NCI-H524 (cell line): ENCODE measurements around the gene C19orf47.
"Not testable (repeated sequence)": the region's sequence is repeated elsewhere in the genome, so short reads cannot be mapped to it uniquely, and the experiment has no call there.

Source experiments
- DNase-seq, 2 experiments: peaks; one replicate each; lab custom pipeline; 2025; lab: John Stamatoyannopoulos, UW

The C19orf47 gene

DNA sequence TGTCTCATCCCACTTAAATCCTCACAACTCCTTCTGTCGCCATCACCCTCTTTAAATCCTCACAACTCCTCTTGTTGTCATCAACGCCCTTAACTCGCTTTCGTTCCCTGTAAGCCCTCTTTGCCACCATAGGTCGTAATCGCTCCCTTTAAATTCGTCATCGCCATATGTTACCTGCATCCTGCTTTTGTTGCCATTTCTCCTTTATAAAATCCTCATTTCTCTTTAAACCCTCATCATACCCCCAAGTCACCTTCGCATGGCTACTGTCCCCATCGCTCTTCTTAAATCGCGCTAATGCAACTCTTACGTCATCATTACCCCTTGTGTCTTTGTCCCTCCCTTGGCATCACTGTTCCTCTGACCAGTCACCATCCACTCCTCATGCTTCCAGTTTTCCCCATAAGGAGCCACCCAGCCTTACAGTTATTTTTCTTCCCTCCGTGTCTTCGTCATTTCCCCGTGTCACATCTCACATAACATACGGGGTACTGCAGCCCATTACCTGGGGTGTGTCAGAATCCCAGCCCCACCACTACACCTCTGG, 837 bp upstream of the C19orf47 start:
- DNase-seq = peak; percentile 9 to 54

DNA sequence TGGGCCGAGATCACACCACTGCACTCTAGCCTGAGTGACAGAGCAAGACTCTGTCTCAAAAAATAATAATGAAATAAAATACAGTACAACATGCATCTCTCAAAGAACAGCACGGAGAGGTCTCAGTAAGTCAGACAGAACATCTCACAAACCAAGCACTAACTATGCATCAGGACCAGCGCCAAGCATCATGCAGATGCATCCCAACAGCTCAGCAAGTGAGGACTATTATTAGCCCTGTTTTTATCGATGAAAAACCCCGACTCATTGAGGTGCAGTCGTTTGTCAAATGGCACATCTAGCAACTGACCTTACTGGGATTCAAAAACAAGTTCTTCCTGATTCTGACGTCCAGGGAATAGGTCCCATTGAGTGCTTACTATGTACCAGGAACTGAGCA, 3.8 kb downstream of the C19orf47 start:
- no peak for DNase-seq

DNA sequence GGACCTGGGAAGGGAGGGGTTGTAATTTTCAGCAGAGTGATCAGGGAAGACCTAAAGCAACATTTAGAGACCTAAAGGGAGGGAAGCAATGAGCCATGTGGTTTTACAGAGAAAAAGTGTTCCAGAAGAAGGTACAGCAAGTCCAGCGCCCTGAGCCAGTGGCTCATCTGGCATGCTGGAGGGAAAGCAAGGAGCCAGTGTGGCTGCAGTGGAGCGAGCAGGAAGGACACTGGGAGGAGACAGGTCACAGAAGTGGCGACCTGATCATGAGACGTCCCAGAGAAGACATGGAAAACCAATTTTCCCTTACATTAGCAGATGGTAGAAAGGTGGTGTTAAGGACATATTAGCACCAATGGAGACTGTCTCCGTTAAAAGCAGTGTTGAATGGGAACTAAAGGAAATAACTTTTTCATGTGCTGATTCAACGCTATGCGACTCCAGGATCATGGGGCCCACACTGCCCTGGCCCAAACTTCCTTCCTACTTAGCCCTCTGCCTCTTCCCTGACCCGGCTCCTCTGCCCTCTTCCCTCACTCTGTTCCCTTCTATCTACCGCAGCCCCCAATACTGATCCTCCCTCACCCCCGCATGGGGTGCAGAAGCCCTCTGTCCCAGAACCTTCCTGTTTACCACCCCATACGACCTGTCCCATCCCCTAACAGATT, 5.4 kb downstream of the C19orf47 start:
- no peak for DNase-seq

DNA sequence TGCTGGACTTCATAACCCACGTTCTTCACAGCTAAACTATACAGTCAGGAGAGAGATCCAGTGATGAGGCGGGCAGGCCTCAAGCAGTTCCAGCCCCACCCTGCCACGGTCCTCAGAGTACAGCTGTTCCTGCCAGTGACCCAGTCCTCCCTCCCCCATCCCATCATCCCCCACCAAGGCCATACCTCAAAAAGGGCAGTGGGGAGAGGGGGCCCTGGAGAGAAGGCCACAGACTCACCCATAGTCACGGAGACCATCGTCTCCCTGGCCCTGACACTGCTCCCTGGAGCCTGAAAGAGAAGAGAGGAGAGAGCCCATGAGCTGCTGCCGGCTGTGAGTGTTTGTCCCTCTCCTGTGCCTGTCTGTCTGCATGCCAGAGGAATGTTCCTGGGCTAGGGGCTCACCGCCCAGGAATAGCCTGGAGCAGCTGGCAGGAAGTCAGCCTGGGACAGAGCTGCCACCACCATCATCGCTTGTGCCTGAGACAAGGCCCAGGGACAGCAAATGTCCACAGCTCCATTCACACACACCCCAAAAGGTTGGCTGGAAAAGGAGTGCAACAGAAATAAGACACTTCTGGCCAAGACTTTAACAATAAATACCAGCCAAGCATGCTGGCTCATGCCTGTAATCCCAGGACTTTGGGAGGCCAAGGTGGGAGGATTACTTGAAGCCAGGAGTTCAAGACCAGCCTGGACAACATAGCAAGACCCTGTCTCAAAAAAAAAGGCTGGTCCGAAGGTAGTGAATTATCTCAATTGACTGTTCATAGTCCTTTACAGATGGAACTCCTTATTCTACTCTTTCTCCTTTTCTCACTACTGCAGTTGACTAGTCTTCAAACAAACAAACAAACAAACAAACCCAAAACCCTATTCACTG, 6.4 kb downstream of the C19orf47 start:
- DNase-seq = no peak

DNA sequence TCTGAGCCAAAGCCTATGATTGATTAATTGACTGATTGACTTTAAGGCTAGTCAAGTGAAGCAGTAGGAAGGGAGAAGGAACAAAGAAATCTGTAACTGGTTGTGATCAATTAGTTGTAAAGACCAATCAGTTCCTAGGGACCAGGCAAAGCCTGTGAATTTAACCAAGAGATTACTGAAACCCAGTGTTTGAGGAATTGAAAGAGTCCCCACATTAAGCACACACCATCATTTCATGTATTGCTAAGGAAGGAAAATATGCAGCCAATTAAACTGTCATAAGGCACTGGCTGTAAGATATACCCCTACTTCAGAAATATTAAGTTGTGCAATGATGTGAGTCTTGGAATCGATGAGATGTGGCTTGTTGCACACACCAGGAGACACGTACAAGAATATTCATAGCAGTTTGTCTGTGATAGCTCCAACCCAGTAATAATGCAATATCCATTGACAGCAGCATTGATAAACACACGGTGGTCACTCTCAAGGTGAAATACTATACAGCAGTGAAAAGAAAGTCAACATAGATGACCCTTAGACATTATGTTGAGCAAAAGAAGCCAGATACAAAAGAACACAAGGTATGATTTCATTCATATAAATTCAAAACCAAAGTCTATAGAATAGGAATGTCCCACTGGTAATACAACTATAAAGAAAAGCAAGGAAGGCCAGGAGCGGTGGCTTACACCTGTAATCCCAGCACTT, 9.0 kb downstream of the C19orf47 start:
- no peak for DNase-seq

DNA sequence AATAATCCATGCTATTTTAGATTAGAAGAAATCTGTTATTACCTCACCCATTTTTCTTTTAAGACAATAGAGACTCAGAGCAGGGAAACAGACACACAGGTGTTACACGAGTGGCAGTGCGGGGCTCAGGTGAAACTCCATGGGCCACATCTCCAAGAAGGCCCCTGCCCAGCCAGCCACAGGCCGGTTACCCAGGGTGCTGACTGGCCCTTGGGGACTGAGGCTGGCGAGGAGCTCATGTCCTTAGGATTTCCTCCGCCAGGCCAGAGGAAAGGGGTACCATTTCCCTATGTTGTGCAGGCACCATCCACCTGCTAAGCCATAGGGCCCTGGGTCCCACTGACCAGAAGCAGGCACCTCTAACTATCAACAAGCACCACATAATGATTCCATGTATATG, 10.6 kb downstream of the C19orf47 start:
- no peak for DNase-seq

DNA sequence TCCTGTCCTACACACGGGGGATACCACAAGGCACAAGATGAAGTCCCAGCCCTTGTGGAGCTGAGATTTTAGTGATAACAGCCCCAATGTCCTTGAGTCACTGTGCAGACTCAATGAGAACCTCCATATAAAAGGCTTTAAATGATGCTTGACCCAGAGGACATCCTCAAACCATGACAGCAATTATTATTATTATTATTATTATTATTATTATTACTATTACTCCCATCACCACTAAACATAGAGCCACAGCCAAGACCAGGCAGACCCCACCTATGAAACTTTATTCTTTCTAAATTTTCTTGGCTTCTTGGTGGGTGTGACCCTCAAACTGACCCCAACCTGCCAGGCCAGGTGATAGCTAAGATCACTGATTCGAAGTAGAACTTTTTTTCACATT, 11.1 kb downstream of the C19orf47 start:
- DNase-seq = no peak

DNA sequence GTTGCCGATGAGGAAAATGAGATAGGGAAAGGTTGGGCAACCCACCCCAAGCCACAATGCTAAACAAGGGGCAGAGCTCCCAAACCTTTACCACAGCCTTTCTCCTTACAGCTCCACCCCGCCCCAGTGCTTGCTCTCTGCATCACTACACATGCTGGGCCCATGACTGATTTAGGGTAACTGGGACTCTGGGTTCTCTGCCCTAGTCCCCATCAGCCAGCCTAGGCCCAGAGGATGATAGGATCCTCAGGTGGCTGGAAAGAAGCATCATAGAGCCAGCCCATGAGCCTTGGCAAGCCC, 11.6 kb downstream of the C19orf47 start:
- DNase-seq = no peak

DNA sequence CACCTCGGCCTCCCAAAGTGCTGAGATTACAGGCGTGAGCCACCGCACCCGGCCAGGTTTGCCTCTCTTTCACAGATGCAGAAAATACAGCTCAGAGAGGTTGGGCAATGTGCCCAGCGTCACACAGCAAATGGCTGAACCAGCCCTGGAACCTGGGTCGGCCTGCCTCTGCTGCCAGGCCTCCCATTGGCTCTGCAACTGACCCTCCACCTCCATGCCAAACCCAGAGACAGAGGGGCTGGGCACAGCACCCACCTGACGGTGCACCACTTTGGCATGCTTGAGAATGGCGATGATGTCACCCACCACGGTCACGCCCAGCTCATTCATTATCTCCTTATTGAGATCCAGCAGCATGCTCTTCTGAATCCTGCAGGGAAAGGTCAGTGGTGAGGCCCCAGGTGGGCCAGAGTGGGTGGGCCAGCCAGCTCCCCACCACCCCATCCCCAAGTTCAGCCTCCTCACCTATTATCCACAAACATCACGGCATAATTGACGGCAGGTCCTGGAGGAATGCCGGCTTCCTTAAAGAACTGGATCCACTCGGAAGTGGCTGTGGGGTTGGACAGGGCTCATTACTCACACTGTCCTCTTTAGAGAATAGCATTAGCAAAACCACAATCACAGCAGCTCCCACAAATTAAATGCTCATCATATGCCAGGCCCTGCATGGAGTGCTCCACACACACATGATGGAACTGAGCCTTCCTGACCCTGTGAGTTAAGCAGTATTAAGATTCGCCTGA, 12.2 kb downstream of the C19orf47 start:
- DNase-seq = no peak

DNA sequence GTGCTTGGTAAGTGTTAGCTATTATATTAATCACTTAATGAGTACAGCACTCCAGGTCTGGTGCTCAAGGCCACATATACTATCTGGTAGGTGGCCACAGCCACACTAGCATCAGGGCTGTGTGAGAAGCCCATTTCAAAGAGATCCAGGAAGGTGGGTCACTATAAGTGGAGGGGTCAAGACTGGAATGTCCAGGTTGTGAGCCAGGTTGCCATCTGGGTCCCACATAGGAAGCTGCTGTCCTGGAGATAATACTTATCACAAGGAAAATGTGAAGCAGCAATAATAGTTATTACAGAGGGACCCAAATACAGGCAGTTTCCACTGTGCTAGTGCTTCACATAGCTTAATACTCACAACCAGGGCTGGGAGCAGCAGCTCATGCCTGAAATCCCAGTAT, 13.1 kb downstream of the C19orf47 start:
- DNase-seq = no peak

DNA sequence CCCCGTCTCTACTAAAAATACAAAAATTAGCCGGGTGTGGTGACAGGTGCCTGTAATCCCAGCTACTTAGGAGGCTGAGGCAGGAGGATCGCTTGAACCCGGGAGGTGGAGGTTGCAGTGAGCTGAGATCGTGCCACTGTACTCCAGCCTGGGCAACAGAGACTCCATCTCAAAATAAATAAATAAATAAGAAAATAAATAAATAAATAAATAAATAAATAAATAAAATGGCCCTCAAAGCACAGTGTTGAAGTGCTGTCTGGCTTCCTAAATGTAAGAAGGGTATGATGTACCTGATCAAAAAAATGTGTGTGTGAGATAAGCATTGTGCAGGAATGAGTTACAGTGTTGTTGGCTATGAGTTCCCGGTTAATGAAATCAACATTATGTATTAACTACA, 15.1 kb downstream of the C19orf47 start:
- DNase-seq = not testable (repeated sequence)

DNA sequence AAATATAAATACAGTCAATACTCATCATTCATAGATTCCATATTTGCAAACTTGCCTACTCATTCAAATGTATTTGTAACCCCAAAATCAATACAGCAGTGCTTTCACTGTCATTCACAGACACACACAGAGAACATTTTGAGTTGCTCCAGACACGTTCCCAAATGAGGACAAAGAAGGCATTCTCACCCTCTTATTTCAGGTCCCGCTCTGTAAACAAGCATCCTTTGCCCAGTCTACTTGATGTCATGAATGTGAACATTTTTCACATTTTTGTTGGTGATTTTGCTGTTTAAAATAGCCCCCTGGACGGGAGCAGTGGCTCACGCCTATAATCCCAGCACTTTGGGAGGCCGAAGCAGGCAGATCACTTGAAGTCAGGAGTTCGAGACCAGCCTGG, 15.5 kb downstream of the C19orf47 start:
- DNase-seq = no peak

DNA sequence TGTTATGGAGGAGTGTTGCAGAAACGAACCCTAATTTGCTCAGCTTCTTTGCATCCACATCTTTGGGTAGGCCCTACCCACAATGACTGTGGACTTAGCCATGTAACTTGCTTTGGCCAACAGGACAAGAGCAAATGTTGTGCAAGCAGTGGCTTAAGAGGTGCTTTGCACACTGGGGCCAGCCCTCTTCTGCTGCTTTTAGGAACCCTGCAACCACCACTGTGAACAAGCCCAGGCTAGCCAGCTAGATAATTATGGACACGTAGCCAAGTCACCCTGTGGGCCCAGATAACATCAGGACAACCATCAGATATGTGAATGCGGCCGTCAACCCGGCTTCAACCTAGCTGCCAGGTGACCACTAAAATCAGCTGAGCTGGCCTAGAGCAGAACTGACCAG, 17.1 kb downstream of the C19orf47 start:
- DNase-seq = no peak

DNA sequence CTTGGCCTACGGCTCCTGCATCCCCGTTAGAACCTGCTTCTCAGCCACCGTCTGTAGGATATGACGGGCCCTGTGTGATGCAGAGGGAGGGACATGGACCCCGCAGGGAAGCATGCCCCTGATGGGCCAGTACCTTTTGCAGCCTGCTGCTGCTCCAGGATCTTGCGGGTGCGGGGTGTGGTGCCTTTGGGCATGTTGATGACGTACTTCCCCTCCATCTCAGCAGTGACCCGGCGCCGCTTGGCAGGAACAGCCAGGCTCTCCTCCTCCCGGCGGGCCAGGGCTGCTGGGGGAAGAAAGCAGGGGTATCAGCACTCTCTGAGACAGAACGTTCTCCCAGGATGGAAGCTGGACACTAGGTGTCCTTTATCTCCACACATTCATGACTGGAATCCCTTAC, 22.0 kb downstream of the C19orf47 start:
- DNase-seq = no peak

DNA sequence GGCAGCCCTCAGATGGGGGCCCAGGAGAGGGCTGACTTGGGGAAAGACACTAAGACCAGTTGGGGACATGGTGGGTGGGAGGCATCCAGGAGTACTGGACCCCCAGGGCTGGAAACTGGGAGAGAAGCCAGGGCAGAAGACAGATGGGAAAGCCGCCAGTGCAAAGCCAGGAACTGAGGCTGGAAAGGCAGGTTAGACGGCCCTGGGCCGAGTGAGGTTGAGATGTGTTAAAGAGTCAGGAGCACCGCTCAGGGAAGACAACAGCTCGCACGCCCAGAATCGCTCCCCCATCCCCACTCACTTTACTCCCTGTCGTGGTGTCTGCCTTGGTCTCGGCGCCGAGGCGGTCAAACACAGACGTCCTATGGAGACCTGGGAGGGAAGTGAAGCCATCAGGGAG, 24.5 kb downstream of the C19orf47 start:
- no peak for DNase-seq

DNA sequence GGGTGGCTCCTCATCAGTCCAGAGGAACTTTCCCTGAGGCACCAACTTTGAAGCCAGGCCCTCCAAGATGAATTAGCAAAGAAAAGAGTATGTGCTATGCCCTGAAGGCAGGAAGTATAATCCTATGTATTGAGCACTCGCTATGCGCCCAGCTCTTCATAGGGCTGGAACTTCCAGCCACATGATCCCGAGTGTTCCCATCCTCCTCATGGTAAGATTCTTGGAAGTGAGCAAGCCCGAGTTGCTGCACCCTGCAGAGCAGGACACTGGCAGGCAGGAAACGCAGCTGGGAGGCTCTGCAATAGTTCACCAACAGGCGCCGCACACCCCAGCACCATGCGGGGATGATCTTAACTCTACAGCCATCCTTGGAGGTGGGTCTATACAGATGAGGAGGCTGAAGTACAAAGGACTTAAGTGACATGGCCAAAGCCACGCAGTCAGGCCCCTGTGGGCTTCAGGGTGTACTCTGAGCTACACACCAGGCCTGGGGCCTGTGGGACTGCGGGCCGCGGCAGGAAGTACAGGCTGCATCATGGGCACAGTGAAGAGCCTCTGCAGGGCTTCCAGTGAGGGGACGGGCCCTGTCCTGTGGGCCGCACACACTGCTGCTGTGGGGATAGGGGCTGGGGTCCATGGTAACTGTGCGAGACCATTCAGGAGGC, 25.1 kb downstream of the C19orf47 start:
- DNase-seq = no peak

DNA sequence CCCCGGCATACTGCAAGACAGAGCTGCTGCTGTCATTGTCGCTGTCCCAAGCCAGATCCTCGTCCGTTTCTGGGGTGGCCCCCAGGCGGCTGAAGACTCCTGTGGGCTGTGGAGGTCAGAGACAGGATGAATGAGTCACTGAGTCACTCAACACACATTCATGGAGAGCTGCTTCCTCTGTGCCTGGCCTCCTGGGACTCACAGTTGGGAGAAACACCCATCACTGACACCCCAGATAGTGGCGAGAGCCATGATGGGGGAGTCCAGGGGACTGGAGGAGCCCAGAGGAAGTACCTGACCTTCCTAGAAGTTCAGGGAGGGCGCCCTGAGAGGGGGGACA, 26.0 kb downstream of the C19orf47 start:
- DNase-seq = no peak

DNA sequence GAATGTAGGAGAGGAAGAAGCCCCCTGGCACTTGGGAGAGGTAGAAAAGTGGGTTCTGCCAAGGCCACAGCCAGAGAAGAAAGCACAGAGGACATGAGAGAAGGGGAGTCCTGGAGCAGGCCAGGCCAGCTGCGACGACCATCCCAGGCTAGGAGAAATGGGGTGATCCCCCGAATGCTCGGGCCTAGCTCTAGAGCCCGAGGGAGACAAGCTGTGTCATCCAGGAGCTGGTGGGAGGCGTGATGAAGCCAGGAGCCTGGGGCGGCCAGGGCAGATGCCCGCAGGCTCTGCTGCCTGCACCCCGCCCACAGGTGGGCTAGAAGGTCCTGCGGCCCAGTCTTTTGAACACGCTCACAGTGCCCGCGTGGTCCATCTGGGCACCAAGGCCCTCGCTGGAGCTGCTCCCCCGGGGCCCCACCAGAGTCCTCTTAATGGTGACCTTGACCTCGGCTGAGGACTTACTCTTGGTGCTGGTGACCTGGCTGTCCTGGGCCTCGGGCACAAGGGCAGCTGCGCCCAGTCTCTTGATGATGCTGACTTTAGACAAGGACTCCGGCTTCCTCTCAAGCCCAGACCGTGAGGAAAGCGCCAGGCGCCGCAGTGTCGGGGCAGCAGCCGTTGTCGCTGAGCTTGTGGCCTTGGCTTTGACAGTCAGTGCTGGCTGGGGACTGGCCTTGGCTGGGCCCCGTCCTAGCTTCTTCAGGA, 26.5 kb downstream of the C19orf47 start:
- DNase-seq = no peak

DNA sequence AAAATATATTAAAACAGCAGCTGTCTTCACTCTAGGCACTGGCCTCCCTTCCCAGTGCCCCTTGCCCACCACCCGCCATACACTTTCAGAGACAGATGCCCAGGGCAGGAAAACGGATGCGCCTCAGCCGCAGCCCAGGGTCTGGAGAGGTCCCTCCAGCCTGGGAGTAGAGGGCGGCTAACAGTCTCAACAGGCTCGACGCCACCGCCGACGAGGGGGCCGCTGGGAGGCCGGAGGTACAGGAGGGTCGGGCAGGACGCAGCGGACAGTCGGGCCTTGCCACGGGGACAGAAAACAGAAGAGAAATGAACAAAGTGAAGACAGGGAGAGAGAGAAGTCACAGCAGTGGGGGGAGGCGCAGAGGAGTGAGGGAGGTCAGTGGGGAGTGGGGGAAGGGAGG, 27.1 kb downstream of the C19orf47 start:
- no peak for DNase-seq

DNA sequence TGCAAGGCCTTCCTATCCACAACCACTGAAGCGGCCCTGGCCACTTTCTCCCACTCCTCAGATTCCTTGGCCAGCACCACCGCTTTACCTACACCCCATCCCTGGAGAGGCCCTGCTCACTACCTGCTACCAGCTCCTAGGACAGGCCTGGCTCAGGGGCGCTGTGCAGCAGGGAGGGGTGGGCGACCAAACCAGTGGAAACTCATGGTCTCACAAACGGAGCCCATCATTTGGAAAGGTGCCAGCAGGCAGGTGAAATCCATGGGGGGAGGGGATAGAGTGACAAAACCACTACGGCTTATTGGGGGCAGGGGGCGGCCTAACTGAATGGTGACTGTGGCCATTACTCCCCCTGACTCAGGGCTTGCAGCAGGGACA, 27.6 kb downstream of the C19orf47 start:
- DNase-seq = no peak

DNA sequence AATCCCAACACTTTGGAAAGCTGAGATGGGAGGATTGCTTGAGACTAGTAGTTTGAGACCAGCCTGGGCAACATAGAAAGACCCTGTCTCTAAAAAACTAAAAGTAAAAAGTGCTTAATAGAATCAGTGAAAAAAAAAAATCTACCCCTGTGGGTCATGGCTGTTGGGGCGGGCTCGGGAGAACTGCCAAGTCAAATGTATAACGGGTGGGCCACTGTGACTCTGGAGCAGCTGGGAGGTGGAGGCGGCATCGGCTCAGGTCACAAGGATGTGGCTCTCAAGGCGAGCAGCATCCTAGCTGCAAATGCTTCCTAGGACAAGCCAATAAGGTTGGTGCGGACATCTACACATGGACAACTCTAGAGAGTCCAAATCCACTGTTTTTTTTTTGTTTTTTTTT, 30.9 kb downstream of the C19orf47 start:
- DNase-seq = no peak
